Measurements from ENCODE around the gene RELB.
A peak's percentile ranks its signal among the peaks of the same experiment; 100 is the strongest.

The RELB gene

GRCh38 chr19:45063851-45064801 is 62.9 kb downstream of the RELB start:
- DNase-seq = no peak

- DNase-seq = no peak
Observed at GRCh38 chr19:45066921-45067661, 65.8 kb downstream of the RELB start.

GRCh38 chr19:45068041-45068440 is 66.8 kb downstream of the RELB start:
- DNase-seq = no peak

- DNase-seq = no peak
Observed at GRCh38 chr19:45069056-45069455, 67.8 kb downstream of the RELB start.

GRCh38 chr19:45070214-45070613 is 69.0 kb downstream of the RELB start:
- no peak for DNase-seq

- no peak for DNase-seq
Observed at GRCh38 chr19:45070861-45071544, 69.7 kb downstream of the RELB start.

GRCh38 chr19:45071545-45071938 is 70.3 kb downstream of the RELB start:
- DNase-seq = no peak

- DNase-seq = no peak
Observed at GRCh38 chr19:45071969-45072790, 70.9 kb downstream of the RELB start.

GRCh38 chr19:45074744-45075300 is 73.6 kb downstream of the RELB start:
- no peak for DNase-seq

- peak; percentile 40 for DNase-seq
Observed at GRCh38 chr19:45075301-45076028, 74.2 kb downstream of the RELB start.

GRCh38 chr19:45076029-45076850 is 75.0 kb downstream of the RELB start, which contains the start of gene ZNF296:
TSS of gene ZNF296 (minus strand) at chr19:45076478. CDS start at chr19:45076373, 105 bp downstream.
- DNase-seq = peak; percentile 33

- DNase-seq = no peak
Observed at GRCh38 chr19:45076851-45077730, 75.8 kb downstream of the RELB start.

GRCh38 chr19:45078390-45079062 is 77.3 kb downstream of the RELB start:
- DNase-seq = no peak

- DNase-seq = peak; percentile 44
Observed at GRCh38 chr19:45079063-45079910, 78.0 kb downstream of the RELB start, which contains the start of gene GEMIN7. TSS of gene GEMIN7 (plus strand) at chr19:45079260. CDS start at chr19:45090115, 10,855 bp downstream.

- no peak for DNase-seq
Observed at GRCh38 chr19:45079911-45080370, 78.7 kb downstream of the RELB start.

GRCh38 chr19:45082170-45082569 is 80.9 kb downstream of the RELB start:
- no peak for DNase-seq

- DNase-seq = no peak
Observed at GRCh38 chr19:45086480-45086879, 85.2 kb downstream of the RELB start.
